Endothelial cell of umbilical vein (primary cell): ENCODE results near the gene MRM2. TPM values are rescaled to one million over a fixed set of nuclear protein-coding genes. Genes with fewer than 3 reads are reported as not detected.

Experiments
- BruUV-seq: library from RNA; stranded (reverse); fragments of 400-500 nt; replicated peaks from 2 replicates; lab custom pipeline; 2021; lab: Mats Ljungman, UMichigan
- CTCF ChIA-PET: fragments of 300-600, 350-600 bp; sonication (Branson Sonifier 250); formaldehyde crosslinking; loops from one replicate; lab custom pipeline; 2021; ENCODE audit warnings: antibody characterized with exemption, inconsistent platforms; lab: Charles Lee
- POLR2A ChIA-PET: fragments of 300-600, 350-600 bp; sonication (Branson Sonifier 250); formaldehyde crosslinking; loops from one replicate; lab custom pipeline; 2021; ENCODE audit warnings: antibody characterized with exemption, inconsistent platforms; lab: Charles Lee
- DNase-seq: peaks from one replicate; pipeline ENCODE4 v3.0.0-alpha.2; 2011; ENCODE audit warnings: low read depth, low spot score
- FAIRE-seq: peaks from 2 replicates; lab custom pipeline; 2011; peaks lifted over from hg19 to GRCh38; lab: Jason Lieb, UNC
- H2AFZ ChIP-seq: 2 replicates; pipeline ENCODE4 v1.6.0; 2012; ENCODE audit warnings: low read depth, low read length, control low read depth, inconsistent platforms
- H3K27ac ChIP-seq: 2 replicates; pipeline ENCODE4 v1.5.1; 2011; ENCODE audit warnings: low read depth, mild to moderate bottlenecking, control low read depth, low read length, moderate library complexity; ENCODE audit not compliant: insufficient read depth
- H3K27me3 ChIP-seq, 2 experiments: 2 replicates each; pipeline versions ENCODE4 v1.6.0 to v1.6.1; 2011; ENCODE audit warnings: low read length in 2 of 2, mixed read lengths in 1 of 2; ENCODE audit not compliant: control insufficient read depth in 2 of 2, insufficient read depth in 2 of 2
- H3K36me3 ChIP-seq, 2 experiments: 2 replicates in 1 of 2; 3 replicates in 1 of 2; pipeline ENCODE4 v1.5.1; 2011; ENCODE audit warnings: low read length in 2 of 2, mild to moderate bottlenecking in 1 of 2, moderate library complexity in 1 of 2; ENCODE audit not compliant: control insufficient read depth in 2 of 2, insufficient read depth in 2 of 2; ENCODE audit errors: extremely low read depth in 1 of 2
- H3K4me1 ChIP-seq: 3 replicates; pipeline ENCODE4 v1.5.1; 2011; ENCODE audit warnings: mild to moderate bottlenecking, low read length; ENCODE audit not compliant: control insufficient read depth, insufficient read depth; ENCODE audit errors: extremely low read depth
- H3K4me2 ChIP-seq: 2 replicates; pipeline ENCODE4 v1.6.1; 2011; ENCODE audit warnings: low read length, control low read depth, mixed read lengths; ENCODE audit not compliant: insufficient read depth
- H3K4me3 ChIP-seq, 3 experiments: fragments of 200-600 bp in 1 of 3; sonication (generic), shearing (Covaris generic) in 1 of 3; replicated peaks in 1 of 3; 2 replicates each; pipeline ENCODE4 v1.5.1; 2011 to 2016; ENCODE audit warnings: control low read depth in 3 of 3, low read length in 3 of 3, mild to moderate bottlenecking in 2 of 3, inconsistent platforms in 1 of 3, low read depth in 1 of 3, moderate library complexity in 1 of 3; ENCODE audit not compliant: insufficient read depth in 1 of 3
- H3K79me2 ChIP-seq: 2 replicates; pipeline ENCODE4 v1.6.0; 2012; ENCODE audit warnings: low read length, inconsistent platforms; ENCODE audit not compliant: control insufficient read depth, insufficient read depth
- H3K9ac ChIP-seq: replicated peaks from 2 replicates; pipeline ENCODE3; 2011; ENCODE audit warnings: low read length, control low read depth; ENCODE audit not compliant: insufficient read depth; ENCODE audit errors: extremely low read depth
- H3K9me1 ChIP-seq: replicated peaks from 3 replicates; pipeline ENCODE4 v1.6.0; 2011; ENCODE audit warnings: mild to moderate bottlenecking, low read length; ENCODE audit not compliant: control insufficient read depth, insufficient read depth; ENCODE audit errors: extremely low read depth
- H3K9me3 ChIP-seq: replicated peaks from 2 replicates; pipeline ENCODE4 v1.5.1; 2012; ENCODE audit warnings: low read length, inconsistent platforms; ENCODE audit not compliant: control insufficient read depth, insufficient read depth
- H4K20me1 ChIP-seq: replicated peaks from 2 replicates; pipeline ENCODE3; 2011; ENCODE audit warnings: mild to moderate bottlenecking, low read length; ENCODE audit not compliant: control insufficient read depth, insufficient read depth; ENCODE audit errors: extremely low read depth
- EZH2 ChIP-seq: IDR thresholded peaks from 2 replicates; pipeline ENCODE4 v1.6.1; 2012; ENCODE audit warnings: borderline replicate concordance, low read depth, mild to moderate bottlenecking, moderate library complexity, low read length, inconsistent platforms; ENCODE audit not compliant: severe bottlenecking
- FOS ChIP-seq: IDR thresholded peaks from 2 replicates; pipeline ENCODE4 v1.6.1; 2011; ENCODE audit warnings: mild to moderate bottlenecking, low read length, moderate library complexity, borderline replicate concordance; ENCODE audit not compliant: insufficient read depth
- GATA2 ChIP-seq: IDR thresholded peaks from 2 replicates; pipeline ENCODE4 v1.7.0; 2011; ENCODE audit warnings: low read depth, mild to moderate bottlenecking, moderate library complexity, mixed read lengths, low read length; ENCODE audit not compliant: insufficient read length, insufficient read depth
- JUN ChIP-seq: IDR thresholded peaks from 2 replicates; pipeline ENCODE4 v1.6.1; 2011; ENCODE audit warnings: borderline replicate concordance, low read depth; ENCODE audit not compliant: insufficient read length, insufficient read depth
- MYC ChIP-seq: IDR thresholded peaks from one replicate; pipeline ENCODE4 v1.6.1; 2011; ENCODE audit warnings: mild to moderate bottlenecking, low read depth, low read length
- POLR2A ChIP-seq: IDR thresholded peaks from 2 replicates; pipeline ENCODE4 v1.6.1; 2012; ENCODE audit warnings: low read depth, mild to moderate bottlenecking, control low read depth, low read length
- POLR2AphosphoS5 ChIP-seq: IDR thresholded peaks from 2 replicates; pipeline ENCODE4 v1.6.1; 2012; ENCODE audit warnings: low read depth, mild to moderate bottlenecking, control low read depth, low read length, moderate library complexity; ENCODE audit not compliant: insufficient read depth
- dilution Hi-C: fragments of 300-500 bp; cut with MboI; formaldehyde crosslinking; loops from one replicate; pipeline ENCODE4 v1.15.0; 2019; ENCODE audit warnings: low sequenced_read_pairs; ENCODE audit not compliant: extremely low pct_ligation_motif_present
- intact Hi-C: fragments of 100-400 bp; cut with micrococcal nuclease; formaldehyde crosslinking; loops from one replicate; pipeline ENCODE4 v1.10.0; 2022
- polyA plus RNA-seq, 4 experiments: library from polyadenylated mRNA; depleted of rRNA in 3 of 4; stranded (reverse) in 3 of 4; unstranded in 1 of 4; fragments of >200 nt; gene quantifications; 2 replicates each; pipeline versions ENCODE4 v1.2.1 to v1.2.3, GENCODE V29; 2011 to 2012; ENCODE audit warnings: missing spikeins in 1 of 4
- total RNA-seq: library from RNA; stranded (reverse); gene quantifications from 2 replicates; pipeline ENCODE4 v1.2.3, GENCODE V29; 2021
- TF ChIP-seq, protein P1 (sequence below), 2 donors: IDR thresholded peaks; 1 replicate in 1 of 2; 2 replicates in 1 of 2; pipeline ENCODE4 v1.5.1; 2011; ENCODE audit warnings: low read length in 2 of 2, mild to moderate bottlenecking in 2 of 2, moderate library complexity in 2 of 2, control low read depth in 1 of 2, inconsistent platforms in 1 of 2, low read depth in 1 of 2; ENCODE audit not compliant: insufficient read depth in 1 of 2; ENCODE audit errors: extremely low read depth in 1 of 2
- TF ChIP-seq, protein P2 (sequence below): IDR thresholded peaks from 2 replicates; pipeline ENCODE4 v1.6.1; 2011; ENCODE audit not compliant: insufficient read depth, insufficient read length

Gene MRM2
- total and polyA plus RNA-seq, 2 donors (not counting 3 experiments of a cell fraction or from before 2014, with no cell fraction given) = 10.6 to 20.8 TPM

DNA sequence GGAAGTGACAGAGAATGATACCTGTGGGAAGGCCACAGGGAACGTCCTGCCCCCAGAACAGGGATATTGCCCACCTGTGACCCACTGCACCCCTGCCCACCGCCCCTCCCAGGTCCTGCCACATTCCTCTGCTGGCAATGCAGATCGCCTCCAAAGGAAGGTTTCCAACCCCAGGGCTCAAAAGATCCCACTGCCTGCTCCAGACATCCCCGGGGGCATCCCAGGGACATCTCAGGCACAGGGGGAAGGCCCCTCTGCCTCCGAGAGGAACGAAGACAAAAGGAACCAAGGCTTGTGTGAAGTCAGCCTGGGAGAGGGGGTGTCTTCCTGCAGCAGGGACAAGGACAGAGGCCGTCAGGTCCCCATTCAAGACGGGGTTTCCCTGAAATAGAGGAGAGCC is 28.5 kb upstream of the MRM2 start:
- DNase-seq (no peak), FAIRE-seq (no peak)
- POLR2A ChIA-PET = interaction anchor here (1.0 kb wide), 1 partner anchor 34 kb away, joined by 3 read pairs; no protein-coding TSS in a partner anchor
- Histone ChIP-seq H3K36me3 (peaks cover 0 to 6% of the 10 kb centered on the region in 2 experiments), H3K4me2 (no peak overlapping the region), H3K27ac (no peak overlapping the region), H4K20me1 (no peaks in the 10 kb centered on the region), H3K4me1 (peaks cover 5% of the 10 kb centered on the region), H3K9me3 (no peaks in the 10 kb centered on the region), H3K27me3 (no peaks in the 10 kb centered on the region), H3K9me1 (no peaks in the 10 kb centered on the region), H3K9ac (no peak overlapping the region), H3K4me3 (no peak overlapping the region), H3K79me2 (no peaks in the 10 kb centered on the region), H2AFZ (no peak overlapping the region)
- dilution Hi-C loops = no loop called here
- intact Hi-C loops = no loop called here
- TF ChIP-seq EZH2 (no peak), GATA2 (no peak), POLR2A (no peak), FOS (no peak), JUN (no peak), MYC (no peak), POLR2AphosphoS5 (no peak)
- TF ChIP-seq, protein P1, sequence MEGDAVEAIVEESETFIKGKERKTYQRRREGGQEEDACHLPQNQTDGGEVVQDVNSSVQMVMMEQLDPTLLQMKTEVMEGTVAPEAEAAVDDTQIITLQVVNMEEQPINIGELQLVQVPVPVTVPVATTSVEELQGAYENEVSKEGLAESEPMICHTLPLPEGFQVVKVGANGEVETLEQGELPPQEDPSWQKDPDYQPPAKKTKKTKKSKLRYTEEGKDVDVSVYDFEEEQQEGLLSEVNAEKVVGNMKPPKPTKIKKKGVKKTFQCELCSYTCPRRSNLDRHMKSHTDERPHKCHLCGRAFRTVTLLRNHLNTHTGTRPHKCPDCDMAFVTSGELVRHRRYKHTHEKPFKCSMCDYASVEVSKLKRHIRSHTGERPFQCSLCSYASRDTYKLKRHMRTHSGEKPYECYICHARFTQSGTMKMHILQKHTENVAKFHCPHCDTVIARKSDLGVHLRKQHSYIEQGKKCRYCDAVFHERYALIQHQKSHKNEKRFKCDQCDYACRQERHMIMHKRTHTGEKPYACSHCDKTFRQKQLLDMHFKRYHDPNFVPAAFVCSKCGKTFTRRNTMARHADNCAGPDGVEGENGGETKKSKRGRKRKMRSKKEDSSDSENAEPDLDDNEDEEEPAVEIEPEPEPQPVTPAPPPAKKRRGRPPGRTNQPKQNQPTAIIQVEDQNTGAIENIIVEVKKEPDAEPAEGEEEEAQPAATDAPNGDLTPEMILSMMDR (IDR thresholded peaks at IDR 0.05; ENCODE audit: extremely low read depth in 1 of 2, insufficient read depth in 1 of 2, low read depth in 1 of 2, low read length in 2 of 2) = no peak
- TF ChIP-seq, protein P2, sequence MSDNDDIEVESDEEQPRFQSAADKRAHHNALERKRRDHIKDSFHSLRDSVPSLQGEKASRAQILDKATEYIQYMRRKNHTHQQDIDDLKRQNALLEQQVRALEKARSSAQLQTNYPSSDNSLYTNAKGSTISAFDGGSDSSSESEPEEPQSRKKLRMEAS = no peak
- no TSS peak for BruUV-seq
- CTCF ChIA-PET = no interaction called here
